C4-2B (cell line): ENCODE measurements around the gene PLXDC2.

Experiments
- H3K27ac ChIP-seq: fragments of 450-650 bp; 2 replicates; pipeline ENCODE4 v1.5.1; 2017
- ZFX ChIP-seq: fragments of 450-650 bp; IDR thresholded peaks from 2 replicates; pipeline ENCODE4 v1.6.1; 2017
- TF ChIP-seq, protein P1 (sequence below): fragments of 450-650 bp; conservative IDR thresholded peaks from 2 replicates; pipeline ENCODE4 v1.5.1; 2017; ENCODE audit warnings: mild to moderate bottlenecking

PLXDC2 gene

DNA sequence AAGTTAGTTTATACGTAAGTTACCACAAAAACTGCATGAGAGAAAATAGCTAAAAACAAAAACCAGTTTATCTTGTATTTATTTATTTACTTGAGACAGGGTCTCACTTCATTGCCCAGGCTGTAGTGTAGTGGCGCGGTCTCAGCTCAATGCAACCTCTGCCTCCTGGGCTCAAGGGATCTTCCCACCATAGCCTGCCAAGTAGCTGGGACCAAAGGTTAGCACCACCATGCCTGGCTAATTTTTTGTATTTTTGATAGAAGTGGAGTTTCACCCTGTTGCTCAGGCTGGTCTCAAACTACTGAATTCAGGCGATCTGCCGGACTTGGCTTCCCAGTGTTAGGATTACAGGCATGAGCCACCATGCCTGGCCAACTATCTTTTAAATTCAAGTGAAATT is 277.4 kb downstream of the PLXDC2 start:
- no peak overlapping the region for H3K27ac ChIP-seq
- no peak for TF ChIP-seq ZFX
- TF ChIP-seq, protein P1, sequence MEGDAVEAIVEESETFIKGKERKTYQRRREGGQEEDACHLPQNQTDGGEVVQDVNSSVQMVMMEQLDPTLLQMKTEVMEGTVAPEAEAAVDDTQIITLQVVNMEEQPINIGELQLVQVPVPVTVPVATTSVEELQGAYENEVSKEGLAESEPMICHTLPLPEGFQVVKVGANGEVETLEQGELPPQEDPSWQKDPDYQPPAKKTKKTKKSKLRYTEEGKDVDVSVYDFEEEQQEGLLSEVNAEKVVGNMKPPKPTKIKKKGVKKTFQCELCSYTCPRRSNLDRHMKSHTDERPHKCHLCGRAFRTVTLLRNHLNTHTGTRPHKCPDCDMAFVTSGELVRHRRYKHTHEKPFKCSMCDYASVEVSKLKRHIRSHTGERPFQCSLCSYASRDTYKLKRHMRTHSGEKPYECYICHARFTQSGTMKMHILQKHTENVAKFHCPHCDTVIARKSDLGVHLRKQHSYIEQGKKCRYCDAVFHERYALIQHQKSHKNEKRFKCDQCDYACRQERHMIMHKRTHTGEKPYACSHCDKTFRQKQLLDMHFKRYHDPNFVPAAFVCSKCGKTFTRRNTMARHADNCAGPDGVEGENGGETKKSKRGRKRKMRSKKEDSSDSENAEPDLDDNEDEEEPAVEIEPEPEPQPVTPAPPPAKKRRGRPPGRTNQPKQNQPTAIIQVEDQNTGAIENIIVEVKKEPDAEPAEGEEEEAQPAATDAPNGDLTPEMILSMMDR, result no peak

DNA sequence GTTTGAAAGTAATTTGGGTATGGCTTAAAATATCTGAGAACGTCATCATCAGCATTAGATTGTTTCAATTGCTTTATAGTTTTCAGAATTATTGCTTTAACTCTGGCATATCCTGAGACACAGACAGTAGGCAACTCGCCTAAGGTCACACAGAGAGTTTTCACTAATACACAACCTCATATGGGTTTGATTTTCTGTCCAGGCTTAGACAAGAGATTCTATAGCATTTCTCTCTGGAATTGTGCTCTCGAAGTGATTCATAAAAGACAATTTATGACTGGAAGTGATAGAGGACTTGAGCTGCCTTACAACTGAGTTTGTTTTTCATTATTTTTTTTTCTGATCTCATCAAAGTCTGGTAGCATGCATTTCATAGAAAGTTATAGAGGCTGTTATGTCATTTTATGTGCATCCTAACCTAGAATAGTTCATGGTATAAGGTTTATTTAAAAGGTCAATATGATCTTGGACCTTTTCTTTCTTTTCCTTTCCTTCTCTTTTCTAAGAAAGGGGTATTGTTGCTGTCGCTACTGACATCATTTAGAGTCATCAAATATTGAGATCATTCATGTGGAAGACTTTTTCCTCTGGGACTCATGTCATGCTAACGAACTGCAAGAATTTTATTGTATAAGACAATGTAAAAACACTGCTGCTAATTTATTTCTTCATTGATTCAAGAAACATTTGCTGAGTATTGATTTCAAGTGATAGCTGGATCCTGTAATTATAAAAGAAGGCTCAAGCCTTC is 278.2 kb downstream of the PLXDC2 start:
- TF ChIP-seq, protein P1, result no peak
- no peak for TF ChIP-seq ZFX
- H3K27ac ChIP-seq, result no peak overlapping the region

DNA sequence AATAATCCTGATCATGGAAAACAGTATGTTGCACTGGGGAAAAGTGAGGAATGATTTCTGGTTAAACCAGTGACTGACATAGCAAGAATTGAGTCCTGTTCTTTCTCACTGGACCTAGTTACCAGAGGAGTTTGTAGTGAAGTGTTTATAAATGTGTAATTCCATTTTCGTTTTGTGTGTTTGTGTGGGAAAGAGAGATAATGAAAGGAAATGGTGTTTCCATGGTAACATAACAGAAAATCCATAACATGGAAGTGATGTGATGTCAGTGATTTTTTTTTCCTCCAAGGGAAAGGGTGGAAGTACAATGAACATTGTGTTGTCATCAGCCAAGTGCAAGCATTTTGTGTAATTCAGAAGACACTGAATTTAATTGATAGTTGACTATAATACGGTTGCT is 283.9 kb downstream of the PLXDC2 start:
- H3K27ac ChIP-seq, result no peak overlapping the region
- TF ChIP-seq ZFX, result no peak
- TF ChIP-seq, protein P1, result no peak

DNA sequence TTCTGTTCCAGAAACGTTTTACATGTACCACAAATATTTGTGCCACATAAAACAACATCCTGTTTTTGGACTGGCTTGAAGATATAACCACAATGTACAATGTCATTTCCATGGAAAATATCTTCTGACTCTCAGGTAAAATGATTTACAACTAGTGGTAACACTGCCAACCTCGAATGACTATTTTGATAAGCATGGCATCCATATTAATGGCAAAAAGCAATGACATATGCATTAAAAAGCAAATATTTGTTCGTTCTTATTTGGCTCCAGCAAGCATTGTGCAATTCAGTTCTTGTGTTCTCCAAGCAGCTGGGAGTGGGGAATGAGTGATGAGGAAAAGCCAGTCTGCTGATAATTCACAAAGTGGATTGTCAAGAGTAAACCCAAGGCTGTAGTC is 289.0 kb downstream of the PLXDC2 start:
- peak overlapping the region; percentile 62 for H3K27ac ChIP-seq
- TF ChIP-seq, protein P1, result no peak
- no peak for TF ChIP-seq ZFX

DNA sequence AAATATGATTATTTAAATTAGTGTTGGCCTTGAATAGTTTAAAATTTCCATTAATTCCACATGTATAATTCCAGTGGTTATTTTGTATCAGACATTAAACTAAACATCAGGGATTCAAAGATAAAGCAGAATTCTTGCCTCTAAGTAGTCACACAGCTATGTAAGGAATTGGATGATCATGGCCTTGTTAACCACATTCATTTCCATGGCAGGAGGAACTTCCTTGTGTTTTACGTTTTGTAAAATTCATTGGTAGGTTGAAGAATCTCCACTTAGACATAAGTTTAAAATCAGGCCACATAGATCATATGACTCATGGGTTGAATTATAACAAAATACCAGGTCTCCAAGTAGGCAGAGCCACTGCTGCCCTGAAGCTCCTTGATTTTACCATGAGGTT is 289.7 kb downstream of the PLXDC2 start:
- peak overlapping the region; percentile 44 for H3K27ac ChIP-seq
- TF ChIP-seq, protein P1, result no peak
- no peak for TF ChIP-seq ZFX

DNA sequence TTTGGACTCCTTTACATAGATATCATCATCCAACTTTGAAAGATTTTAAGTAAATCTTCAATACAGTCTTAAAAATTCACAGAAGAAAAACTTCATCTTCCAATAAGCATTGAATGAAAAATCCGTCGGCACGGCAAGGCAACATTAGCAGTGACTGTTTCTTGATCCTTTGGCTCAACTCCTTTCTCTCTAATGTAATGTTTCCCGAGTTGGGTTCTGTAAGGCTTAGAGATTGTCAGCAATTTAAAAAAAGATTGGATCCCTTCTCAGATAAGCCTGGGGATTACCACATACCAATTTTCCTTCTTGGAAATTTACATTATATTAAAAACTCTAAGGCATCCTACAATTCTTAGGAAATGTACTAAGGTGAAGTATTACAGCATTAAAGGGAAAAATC is 291.8 kb downstream of the PLXDC2 start:
- TF ChIP-seq, protein P1, result no peak
- TF ChIP-seq ZFX, result no peak
- H3K27ac ChIP-seq, result no peak overlapping the region

DNA sequence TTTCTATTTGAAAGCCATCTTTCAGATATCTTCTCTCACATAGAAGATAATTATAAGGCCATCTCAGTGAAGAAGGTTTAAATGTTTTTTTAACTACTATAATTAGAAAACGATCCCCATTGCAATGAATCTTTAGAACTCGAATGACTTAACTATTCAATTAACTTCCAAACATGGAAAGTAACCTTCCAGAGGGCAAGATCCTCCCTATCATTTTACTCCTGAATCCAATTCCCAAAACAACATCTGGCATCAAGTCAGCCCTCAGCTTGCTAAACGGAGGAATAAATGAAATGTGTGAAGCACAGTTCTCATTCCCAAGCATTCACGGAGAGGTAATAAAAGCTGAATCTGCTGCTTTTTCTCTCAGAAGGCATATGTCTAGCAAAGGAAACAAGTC is 293.4 kb downstream of the PLXDC2 start:
- TF ChIP-seq ZFX, result no peak
- TF ChIP-seq, protein P1, result no peak
- H3K27ac ChIP-seq, result no peak overlapping the region
